ENCODE measurements around the gene EYS. TPM values are rescaled to one million over a fixed set of nuclear protein-coding genes. Genes with fewer than 3 reads are reported as not detected.

EYS gene
- total RNA-seq, 1 experiment from 2014 or later, result not detected

GRCh38 chr6:65059568-65059967 is 647.5 kb downstream of the EYS start:
- no peaks in the 10 kb centered on the region for H3K4me1 Mint-ChIP-seq (ENCODE audit: low read depth, unreplicated experiment)
- BruUV-seq (replicated peaks), result no TSS peak

DNA sequence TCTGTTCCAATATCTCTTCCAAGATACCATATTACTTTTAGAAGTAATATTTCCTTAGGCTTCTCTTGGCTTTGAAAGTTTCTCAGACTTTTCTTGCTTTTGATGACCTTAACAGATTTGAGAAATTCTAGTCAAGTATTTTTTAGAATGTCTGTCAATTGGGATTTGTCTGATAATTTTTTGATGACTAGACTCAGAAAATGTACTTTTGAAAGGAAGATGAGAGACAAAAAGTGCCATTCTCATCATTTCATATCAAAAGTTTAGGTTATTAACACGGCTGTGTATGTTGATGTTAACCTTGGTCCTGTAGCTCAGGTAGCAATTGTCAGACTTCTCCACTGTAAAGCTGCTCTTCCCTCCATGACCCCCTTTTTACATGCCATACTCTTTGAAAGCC is 651.5 kb downstream of the EYS start:
- BruUV-seq (replicated peaks), result no TSS peak
- TF ChIP-seq CTCF (IDR thresholded peaks at IDR 0.05; ENCODE audit: insufficient read depth in 1 of 2, low read depth in 1 of 2, low read length in 1 of 2, severe bottlenecking in 1 of 2, unreplicated experiment in 1 of 2), result no peak
- Histone ChIP-seq H3K36me3 (ENCODE audit: control insufficient read depth, insufficient read depth, low read length) (no peaks in the 10 kb centered on the region), H3K4me3 (ENCODE audit: low read depth, low read length) (no peak overlapping the region), H3K4me1 (no peaks in the 10 kb centered on the region), H3K9me3 (no peaks in the 10 kb centered on the region), H3K27me3 (replicated peaks; ENCODE audit: control insufficient read depth, insufficient read depth, low read length) (no peaks in the 10 kb centered on the region)
- no peak for DNase-seq
- no peaks in the 10 kb centered on the region for H3K9me3 Mint-ChIP-seq (ENCODE audit: unreplicated experiment)
- no peaks in the 10 kb centered on the region for H3K4me1 Mint-ChIP-seq (ENCODE audit: low read depth, unreplicated experiment)
- no peaks in the 10 kb centered on the region for H3K36me3 Mint-ChIP-seq (ENCODE audit: insufficient read depth, unreplicated experiment)
- CTCF ChIA-PET, result no interaction called here
- intact Hi-C loops (cut with micrococcal nuclease; ENCODE audit: unreplicated experiment), result no loop called here
- H3K4me3 Mint-ChIP-seq (ENCODE audit: unreplicated experiment), result no peak overlapping the region
- POLR2A ChIA-PET, result no interaction called here
- no peaks in the 10 kb centered on the region for H3K27me3 Mint-ChIP-seq (ENCODE audit: insufficient read depth, unreplicated experiment)
- H3K27ac Mint-ChIP-seq (ENCODE audit: unreplicated experiment), result no peak overlapping the region

More at GRCh38 chr6:65059568-65059967, 647.5 kb downstream of the EYS start:
- Mint-ChIP-seq H3K9me3 (ENCODE audit: unreplicated experiment) (no peaks in the 10 kb centered on the region), H3K27me3 (ENCODE audit: insufficient read depth, unreplicated experiment) (peaks cover 3% of the 10 kb centered on the region), H3K36me3 (ENCODE audit: insufficient read depth, unreplicated experiment) (no peaks in the 10 kb centered on the region), H3K4me3 (ENCODE audit: unreplicated experiment) (no peak overlapping the region), H3K27ac (ENCODE audit: unreplicated experiment) (no peak overlapping the region)
- DNase-seq, result no peak
- no peaks in the 10 kb centered on the region for H3K4me1 ChIP-seq
- CTCF ChIA-PET, result no interaction called here
- no peaks in the 10 kb centered on the region for H3K9me3 ChIP-seq
- H3K27me3 ChIP-seq (replicated peaks; ENCODE audit: control insufficient read depth, insufficient read depth, low read length), result no peaks in the 10 kb centered on the region
- intact Hi-C loops (cut with micrococcal nuclease; ENCODE audit: unreplicated experiment), result no loop called here
- H3K4me3 ChIP-seq (ENCODE audit: low read depth, low read length), result no peak overlapping the region
- H3K36me3 ChIP-seq (ENCODE audit: control insufficient read depth, insufficient read depth, low read length), result no peaks in the 10 kb centered on the region
- TF ChIP-seq CTCF (IDR thresholded peaks at IDR 0.05; ENCODE audit: insufficient read depth in 1 of 2, low read depth in 1 of 2, low read length in 1 of 2, severe bottlenecking in 1 of 2, unreplicated experiment in 1 of 2), result no peak
- POLR2A ChIA-PET, result no interaction called here

- no TSS peak for BruUV-seq (replicated peaks)
- POLR2A ChIA-PET, result no interaction called here
These were observed 654.4 kb downstream of the EYS start for GRCh38 chr6:65052626-65053025.

More at GRCh38 chr6:65052626-65053025, 654.4 kb downstream of the EYS start:
- CTCF ChIA-PET, result no interaction called here
- Mint-ChIP-seq H3K27me3 (ENCODE audit: insufficient read depth, unreplicated experiment) (peaks cover 2% of the 10 kb centered on the region), H3K4me1 (ENCODE audit: low read depth, unreplicated experiment) (no peaks in the 10 kb centered on the region), H3K9me3 (ENCODE audit: unreplicated experiment) (no peaks in the 10 kb centered on the region), H3K27ac (ENCODE audit: unreplicated experiment) (no peak overlapping the region), H3K4me3 (ENCODE audit: unreplicated experiment) (no peak overlapping the region), H3K36me3 (ENCODE audit: insufficient read depth, unreplicated experiment) (no peaks in the 10 kb centered on the region)
- intact Hi-C loops (cut with micrococcal nuclease; ENCODE audit: unreplicated experiment), result no loop called here
- H3K36me3 ChIP-seq (ENCODE audit: control insufficient read depth, insufficient read depth, low read length), result no peaks in the 10 kb centered on the region
- no peaks in the 10 kb centered on the region for H3K27me3 ChIP-seq (replicated peaks; ENCODE audit: control insufficient read depth, insufficient read depth, low read length)
- H3K4me3 ChIP-seq (ENCODE audit: low read depth, low read length), result no peak overlapping the region
- no peak for DNase-seq
- no peaks in the 10 kb centered on the region for H3K4me1 ChIP-seq
- TF ChIP-seq CTCF (IDR thresholded peaks at IDR 0.05; ENCODE audit: insufficient read depth in 1 of 2, low read depth in 1 of 2, low read length in 1 of 2, severe bottlenecking in 1 of 2, unreplicated experiment in 1 of 2), result no peak
- no peaks in the 10 kb centered on the region for H3K9me3 ChIP-seq

Measured in Caco-2 (cell line).